ENCODE measurements around the gene TEDC1.

The TEDC1 gene

DNA sequence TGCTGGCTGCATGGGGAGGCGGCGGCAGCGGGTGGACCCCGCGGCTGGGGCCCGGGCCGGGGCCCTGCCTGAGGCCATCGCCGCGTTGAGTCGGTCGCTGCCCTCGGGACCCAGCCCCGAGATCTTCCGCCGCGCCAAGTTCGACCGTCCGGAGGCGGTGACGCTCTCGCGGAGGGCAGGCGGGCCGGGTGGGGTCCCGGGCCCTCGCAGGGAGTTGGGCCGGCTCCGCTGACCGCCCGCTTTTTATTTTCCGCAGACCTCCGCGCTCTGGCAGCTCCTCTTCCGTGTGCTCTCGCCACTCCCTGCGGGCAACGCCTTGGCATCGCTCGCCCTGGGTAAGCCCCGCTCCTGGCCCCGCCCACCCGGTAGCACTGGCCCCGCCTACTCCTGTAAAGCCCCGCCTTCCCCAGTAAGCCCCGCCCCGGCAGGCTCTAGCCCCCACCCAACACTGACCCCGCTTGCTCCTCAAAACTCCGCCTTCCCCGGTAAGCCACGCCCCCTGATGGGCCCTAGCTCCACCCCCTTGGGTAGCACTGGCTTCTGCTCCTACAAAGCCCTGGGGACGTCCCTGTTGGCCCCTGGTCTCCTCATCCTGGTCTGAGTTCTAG, 424 bp downstream of the TEDC1 start:
- Histone ChIP-seq H3K9me3 (ENCODE audit: control insufficient read depth, insufficient read depth, low read length) (no peaks in the 10 kb centered on the region), H3K36me3 (ENCODE audit: insufficient read depth, low read length) (no peaks in the 10 kb centered on the region), H3K9ac (ENCODE audit: low read depth, low read length) (peak overlapping the region; percentile 79; the same call in 1 of the 2 replicates), H3K4me1 (ENCODE audit: insufficient read depth, low read length) (no peaks in the 10 kb centered on the region; the same call in 1 of the 2 replicates)

DNA sequence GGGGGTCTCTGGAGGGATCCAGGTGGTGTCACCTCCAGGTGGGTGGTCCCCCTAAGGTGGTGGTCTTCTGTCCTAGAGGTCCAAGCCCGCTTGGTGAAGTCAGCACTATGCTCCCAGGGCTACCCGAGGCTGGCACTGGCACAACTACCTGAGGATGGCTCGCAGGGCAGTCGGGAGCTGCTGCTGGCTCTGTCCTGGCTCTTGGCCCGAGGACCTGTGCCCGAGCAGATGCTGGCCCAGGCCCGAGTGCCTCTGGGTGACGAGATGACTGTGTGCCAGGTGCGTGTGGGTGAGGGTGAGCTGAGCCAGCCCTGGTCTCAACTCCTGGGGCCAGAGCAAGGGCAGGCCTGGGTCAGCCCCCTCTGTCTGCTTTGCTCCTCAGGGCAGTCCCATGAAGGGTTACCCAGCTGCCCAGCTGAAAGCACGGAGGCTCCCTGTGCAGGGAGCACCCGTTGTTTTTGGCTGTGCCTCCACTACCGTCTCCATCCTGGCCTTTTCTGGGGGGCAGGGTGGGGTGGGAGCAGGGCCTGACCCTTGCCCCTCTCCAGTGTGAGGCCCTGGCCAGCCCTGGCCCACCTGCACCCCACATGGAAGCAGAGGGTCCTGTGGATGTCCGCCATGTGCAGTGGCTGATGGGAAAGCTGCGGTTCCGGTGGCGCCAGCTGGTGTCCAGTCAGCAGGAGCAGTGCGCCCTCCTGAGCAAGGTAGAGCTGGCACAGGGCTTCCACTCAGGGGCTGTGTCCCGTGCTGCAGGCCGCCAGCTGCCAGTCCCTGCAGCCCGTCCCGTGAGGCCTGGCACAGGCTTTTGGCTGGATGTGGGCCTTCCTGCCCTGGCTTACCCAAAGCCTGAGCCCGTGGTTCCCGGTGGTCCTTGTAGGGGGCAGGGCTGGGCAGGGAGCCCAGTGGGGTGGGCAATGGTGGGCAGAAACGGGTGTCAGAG, 1.3 kb downstream of the TEDC1 start:
- Histone ChIP-seq H3K4me1 (ENCODE audit: insufficient read depth, low read length) (no peaks in the 10 kb centered on the region; the same call in 1 of the 2 replicates), H3K36me3 (ENCODE audit: insufficient read depth, low read length) (no peaks in the 10 kb centered on the region), H3K9me3 (ENCODE audit: control insufficient read depth, insufficient read depth, low read length) (no peaks in the 10 kb centered on the region), H3K9ac (ENCODE audit: low read depth, low read length) (no peak overlapping the region)

DNA sequence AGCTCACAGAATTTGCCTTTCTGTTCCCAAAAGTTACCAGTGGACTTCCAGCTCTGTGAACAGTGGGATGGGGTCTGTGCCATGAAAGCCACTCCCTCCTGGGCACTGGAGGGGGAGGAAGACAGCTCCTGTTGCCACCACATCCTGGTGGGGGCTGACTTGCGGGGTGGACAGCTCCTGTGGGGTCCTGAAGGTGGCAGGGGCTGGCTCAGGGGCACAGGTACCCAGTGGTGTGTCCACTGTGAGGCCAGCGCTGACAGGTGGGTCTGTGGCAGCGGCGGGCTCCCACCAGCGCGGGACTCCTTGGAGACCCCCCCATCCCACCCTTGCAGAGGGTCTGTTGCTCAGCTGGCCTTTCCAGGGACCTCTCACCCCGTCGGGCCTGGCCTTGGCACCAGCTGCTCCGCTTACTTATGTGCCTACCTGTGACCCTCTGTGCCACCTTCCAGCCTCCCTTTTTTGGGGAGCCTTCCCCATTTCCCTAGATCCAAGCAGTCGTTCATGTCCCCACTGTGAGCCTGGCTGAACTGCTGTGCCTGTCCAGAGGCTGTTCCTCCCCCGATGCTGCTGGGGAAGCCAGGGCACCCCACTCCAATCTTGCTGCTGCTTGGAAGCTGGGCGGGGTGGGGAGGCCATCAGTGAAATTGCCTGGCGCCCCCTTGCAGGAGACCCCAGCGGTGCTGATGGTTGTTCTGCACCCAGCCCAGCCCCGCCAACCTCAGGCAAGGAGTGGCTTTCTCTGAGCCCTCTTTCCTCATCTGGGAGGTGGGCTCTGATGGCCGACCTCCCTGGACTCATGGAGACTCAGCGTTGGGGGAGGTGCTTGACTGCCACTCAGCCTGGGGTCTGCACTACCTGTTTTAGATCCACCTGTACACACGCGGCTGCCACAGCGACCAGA, 2.2 kb downstream of the TEDC1 start:
- no peak overlapping the region for H3K9ac ChIP-seq (ENCODE audit: low read depth, low read length)
- no peaks in the 10 kb centered on the region for H3K9me3 ChIP-seq (ENCODE audit: control insufficient read depth, insufficient read depth, low read length)
- no peaks in the 10 kb centered on the region for H3K36me3 ChIP-seq (ENCODE audit: insufficient read depth, low read length)
- no peaks in the 10 kb centered on the region; the same call in 1 of the 2 replicates for H3K4me1 ChIP-seq (ENCODE audit: insufficient read depth, low read length)

DNA sequence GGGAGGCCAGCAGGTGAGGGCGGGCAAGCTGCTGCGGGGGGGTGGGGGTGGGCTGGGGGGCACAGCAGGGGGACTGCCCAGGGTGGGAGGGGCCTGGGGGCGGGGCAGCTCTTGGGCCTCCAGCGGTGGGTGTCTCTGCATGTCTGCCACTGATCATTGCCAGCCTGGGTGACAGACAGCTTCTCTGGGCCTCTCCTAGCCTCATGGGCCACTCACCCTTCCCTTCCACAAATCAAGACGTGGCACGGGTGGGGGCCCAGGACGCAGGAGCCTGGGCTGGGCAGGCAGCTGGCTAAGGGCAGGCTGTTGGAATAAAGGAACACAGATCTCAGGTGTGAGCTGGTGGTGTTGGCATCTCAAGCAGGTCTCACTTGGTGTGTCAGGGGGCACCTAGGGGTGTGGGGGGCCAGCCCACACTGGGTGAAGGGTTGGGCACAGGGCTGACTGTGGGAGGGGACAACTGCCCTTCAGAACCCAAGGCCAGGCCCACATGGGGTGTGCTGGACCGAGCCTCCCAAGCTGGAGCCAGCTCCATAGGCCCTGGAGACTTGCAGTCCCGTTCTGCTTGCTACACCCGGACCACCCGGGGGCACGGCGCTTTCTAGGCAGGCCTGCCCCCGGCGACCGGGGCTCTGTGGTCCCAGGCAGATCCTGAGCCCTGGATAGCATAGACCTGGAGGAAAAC, 3.0 kb downstream of the TEDC1 start:
- H3K4me1 ChIP-seq (ENCODE audit: insufficient read depth, low read length): peaks cover 3% of the 10 kb centered on the region; the same call in 1 of the 2 replicates
- no peak overlapping the region for H3K9ac ChIP-seq (ENCODE audit: low read depth, low read length)
- no peaks in the 10 kb centered on the region for H3K36me3 ChIP-seq (ENCODE audit: insufficient read depth, low read length)
- no peaks in the 10 kb centered on the region for H3K9me3 ChIP-seq (ENCODE audit: control insufficient read depth, insufficient read depth, low read length)

DNA sequence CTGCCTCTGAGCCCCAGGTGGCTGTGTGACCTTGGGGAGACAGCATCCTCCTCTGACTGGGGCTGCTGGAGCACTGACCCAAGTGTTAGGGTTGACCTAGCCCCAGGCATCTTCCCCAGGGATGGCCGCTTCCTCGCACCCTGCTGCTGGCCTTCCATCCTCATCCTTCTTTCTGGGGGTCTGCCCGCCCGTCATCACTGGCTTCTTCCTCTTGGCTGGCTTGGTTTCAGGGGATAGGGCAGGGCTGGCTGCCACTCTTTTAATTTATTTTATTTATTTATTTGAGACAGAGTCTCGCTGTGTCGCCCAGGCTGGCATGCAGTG, 3.5 kb downstream of the TEDC1 start:
- Histone ChIP-seq H3K9me3 (ENCODE audit: control insufficient read depth, insufficient read depth, low read length) (no peaks in the 10 kb centered on the region), H3K9ac (ENCODE audit: low read depth, low read length) (no peak overlapping the region), H3K4me1 (ENCODE audit: insufficient read depth, low read length) (peaks cover 5% of the 10 kb centered on the region; the same call in 1 of the 2 replicates), H3K36me3 (ENCODE audit: insufficient read depth, low read length) (no peaks in the 10 kb centered on the region)

DNA sequence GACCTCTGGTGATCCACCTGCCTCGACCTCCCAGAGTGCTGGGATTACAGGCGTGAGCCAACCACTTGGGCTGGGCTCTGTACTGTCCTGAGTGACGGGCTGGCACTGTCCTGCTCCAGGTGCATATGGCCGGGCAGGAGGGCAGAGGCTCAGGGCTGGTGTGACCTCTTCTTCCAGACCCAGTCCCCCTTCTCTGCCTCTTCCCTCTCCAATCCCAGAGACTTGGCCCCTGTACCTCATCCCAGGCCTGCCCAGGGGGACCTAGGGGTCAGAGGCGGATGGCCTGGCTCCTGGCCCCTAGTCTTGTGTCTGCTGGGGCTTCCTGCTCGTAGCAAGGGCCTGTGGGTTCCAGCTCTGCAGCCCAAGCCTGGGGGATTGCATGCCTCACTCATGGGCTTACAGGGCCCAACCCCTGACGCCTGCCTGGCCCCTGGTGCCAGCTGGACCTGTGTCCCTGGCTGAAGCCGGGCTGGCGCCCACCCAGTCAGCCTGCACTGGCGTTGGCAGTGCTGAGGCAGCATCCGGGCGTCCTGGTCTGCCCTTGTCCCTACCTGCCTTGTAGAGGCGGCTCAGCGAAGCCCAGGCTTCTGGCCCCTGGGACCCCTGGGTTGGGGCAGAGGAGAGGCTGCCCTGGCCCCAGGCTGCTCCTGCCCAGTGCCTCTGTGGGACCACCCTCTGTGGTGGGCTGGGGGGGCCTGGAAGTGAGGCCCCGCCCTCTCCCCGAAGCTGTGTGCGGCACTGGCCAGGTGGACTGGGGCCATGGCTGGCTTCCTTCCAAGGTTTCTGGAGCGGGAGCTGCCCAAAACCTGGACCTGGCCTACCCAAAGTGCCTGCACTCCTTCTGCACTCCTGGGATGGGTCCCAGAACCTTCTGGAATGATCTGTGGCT, 4.3 kb downstream of the TEDC1 start:
- Histone ChIP-seq H3K4me1 (ENCODE audit: insufficient read depth, low read length) (peaks cover 5% of the 10 kb centered on the region; the same call in 1 of the 2 replicates), H3K9ac (ENCODE audit: low read depth, low read length) (no peak overlapping the region), H3K9me3 (ENCODE audit: control insufficient read depth, insufficient read depth, low read length) (no peaks in the 10 kb centered on the region), H3K36me3 (ENCODE audit: insufficient read depth, low read length) (no peaks in the 10 kb centered on the region)

DNA sequence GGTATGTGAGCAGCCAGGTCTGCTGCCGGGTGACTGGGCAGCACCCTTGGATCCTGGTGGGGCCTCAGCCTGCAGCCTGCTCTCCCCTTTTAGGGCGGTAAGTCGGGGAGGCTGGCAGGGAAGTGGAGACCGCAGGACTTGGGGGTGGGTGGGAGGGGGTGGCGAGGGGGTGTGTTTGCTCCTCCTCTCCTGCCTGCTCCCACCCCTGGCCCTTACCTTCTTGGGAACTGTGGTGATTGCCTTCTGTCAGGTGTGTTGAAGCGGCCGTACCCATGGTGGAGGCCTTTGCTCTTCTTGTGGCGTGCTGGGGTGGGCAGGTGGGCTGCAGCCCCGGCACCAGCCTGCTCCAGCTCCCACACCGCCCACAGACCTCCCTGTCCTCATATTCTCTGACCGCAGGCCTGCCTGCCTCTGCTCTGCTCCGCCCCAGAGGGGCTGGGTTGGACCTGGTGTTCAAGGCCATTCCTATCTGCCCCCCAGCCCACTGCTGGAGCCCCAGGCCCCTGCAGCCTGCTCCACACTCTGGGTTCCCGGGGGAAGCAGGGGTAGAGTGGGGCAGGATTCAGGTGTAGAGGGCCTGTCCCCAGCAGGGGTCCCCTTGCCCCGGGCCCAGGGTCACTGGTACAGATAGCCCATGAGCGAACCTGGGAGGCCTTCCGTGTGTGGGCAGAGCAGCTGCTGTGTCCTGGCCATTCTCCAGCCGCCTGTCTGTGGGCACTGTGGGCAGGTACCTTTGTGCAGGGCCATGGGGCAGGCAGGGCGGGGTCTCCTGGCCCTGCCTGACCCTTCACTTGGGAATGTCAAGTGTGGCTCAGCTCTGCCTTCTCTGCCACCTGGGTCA, 5.2 kb downstream of the TEDC1 start:
- Histone ChIP-seq H3K9ac (ENCODE audit: low read depth, low read length) (no peak overlapping the region), H3K9me3 (ENCODE audit: control insufficient read depth, insufficient read depth, low read length) (no peaks in the 10 kb centered on the region), H3K4me1 (ENCODE audit: insufficient read depth, low read length) (peaks cover 5% of the 10 kb centered on the region; the same call in 1 of the 2 replicates)

DNA sequence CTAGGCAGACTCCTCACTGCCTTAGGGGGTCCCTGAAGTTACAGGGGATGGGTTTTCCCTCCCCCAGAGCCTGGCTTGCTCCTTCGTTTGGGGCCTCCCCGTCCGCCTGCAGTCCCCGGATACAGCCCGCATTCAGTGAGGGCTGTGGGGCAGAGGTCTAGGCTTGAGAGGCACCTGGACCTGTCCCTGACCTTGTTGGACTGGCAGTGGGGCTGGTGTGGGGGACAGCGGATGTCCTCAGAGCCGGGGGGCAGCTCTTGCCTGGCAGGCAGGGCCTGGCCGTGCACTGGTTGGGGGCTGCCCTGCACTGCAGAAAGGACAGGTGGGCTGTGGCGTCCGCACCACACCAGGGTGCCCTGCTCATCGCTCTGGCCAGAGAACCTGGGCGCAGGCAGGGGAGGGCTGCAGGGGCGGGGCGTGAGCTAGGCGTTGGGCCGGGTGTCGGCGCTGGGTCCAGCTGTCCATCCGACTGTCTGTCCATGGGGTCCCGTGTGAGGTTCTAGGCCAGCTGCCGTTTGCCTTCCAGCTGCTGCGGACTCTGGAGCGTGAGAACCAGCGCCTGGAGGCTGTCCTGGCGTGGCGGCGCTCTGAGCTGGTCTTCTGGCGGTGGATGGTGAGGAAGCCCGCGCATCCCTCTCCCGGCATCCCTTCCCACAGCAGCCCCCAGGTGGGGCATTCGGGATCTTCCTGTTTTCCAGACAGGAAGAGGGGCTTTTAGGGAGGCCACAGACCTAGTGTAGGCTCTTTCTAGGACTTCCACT, 6.0 kb downstream of the TEDC1 start:
- Histone ChIP-seq H3K4me1 (ENCODE audit: insufficient read depth, low read length) (peaks cover 5% of the 10 kb centered on the region; the same call in 1 of the 2 replicates), H3K9ac (ENCODE audit: low read depth, low read length) (no peak overlapping the region), H3K9me3 (ENCODE audit: control insufficient read depth, insufficient read depth, low read length) (no peaks in the 10 kb centered on the region), H3K36me3 (ENCODE audit: insufficient read depth, low read length) (no peaks in the 10 kb centered on the region)

More for the DNA sequence above, 5.2 kb downstream of the TEDC1 start:
- H3K36me3 ChIP-seq (ENCODE audit: insufficient read depth, low read length): no peaks in the 10 kb centered on the region

DNA sequence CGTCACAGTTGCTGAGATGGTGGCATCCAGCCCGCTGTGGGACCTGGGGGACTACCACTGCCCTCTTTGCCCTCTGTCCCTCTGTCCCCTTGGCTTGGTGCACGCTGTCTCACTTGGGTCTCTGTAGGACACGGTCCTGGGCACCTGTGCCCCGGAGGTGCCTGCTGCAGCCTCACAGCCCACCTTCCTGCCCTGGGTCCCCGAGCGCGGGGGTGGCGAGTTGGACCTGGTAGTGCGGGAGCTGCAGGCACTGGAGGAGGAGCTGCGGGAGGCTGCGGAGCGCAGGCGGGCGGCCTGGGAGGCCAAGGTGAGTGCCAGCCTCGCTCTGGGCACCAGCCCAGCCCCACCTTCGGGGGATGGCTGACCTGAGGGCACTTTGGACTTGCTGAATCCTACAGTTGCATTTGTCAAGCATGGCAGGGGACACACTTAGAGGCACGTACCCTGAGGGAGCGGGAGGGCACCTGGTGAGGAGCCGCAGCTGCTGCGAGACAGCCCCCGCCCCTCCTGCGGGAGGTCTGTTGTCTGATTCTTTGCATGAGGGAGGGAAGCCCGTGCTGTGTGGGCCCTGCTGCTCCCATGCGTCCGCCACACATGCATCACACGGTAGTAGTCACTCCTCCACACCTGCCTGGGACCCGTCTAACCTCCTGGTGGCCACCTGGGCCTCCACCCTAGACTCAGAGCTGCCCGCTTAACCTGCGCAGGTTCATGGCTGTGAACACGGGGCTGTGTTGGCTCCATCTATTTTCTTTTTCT, 6.8 kb downstream of the TEDC1 start:
- peaks cover 5% of the 10 kb centered on the region; the same call in 1 of the 2 replicates for H3K4me1 ChIP-seq (ENCODE audit: insufficient read depth, low read length)
- no peaks in the 10 kb centered on the region for H3K9me3 ChIP-seq (ENCODE audit: control insufficient read depth, insufficient read depth, low read length)
- H3K9ac ChIP-seq (ENCODE audit: low read depth, low read length): no peak overlapping the region
- H3K36me3 ChIP-seq (ENCODE audit: insufficient read depth, low read length): no peaks in the 10 kb centered on the region

DNA sequence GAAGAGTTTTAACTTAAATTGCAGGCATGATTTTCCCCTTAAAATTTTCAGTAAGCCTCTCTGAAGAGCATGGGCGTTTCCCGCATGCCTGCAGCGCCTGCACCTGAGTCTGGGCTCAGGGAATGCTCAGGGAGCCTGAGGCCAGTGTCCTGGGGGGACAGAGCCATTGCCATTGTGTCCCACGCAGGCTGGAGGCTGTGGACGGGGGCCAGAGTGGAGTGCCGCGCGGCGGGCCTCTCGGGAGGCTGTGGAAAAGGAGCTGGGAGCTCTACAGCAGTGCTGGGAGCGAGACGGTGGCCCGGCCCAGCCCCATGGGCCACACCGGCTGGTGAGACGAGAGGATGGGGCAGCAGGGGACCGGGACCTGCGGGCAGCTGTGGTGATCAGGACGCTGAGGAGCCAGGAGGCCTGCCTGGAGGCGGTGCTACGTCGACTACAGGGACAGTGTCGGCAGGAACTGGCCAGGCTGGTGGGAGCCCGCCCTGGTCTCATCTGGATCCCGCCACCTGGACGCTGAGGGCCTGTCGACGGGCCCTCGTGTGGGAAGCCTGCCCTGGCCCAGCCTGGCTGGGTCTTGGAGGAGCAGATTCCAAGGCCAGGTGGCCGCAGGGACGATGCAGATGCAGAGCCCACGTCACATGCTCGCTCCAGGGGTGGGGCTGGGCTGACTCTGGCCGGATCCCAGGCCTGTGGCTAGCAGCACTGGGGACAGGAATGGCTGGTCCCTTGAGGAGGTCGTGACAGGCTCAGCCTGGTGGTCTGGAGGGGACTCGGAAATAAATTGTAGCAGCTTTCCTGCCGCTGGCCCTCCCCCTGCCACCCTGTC, 7.6 kb downstream of the TEDC1 start:
- Histone ChIP-seq H3K9me3 (ENCODE audit: control insufficient read depth, insufficient read depth, low read length) (no peaks in the 10 kb centered on the region), H3K4me1 (ENCODE audit: insufficient read depth, low read length) (peaks cover 5% of the 10 kb centered on the region; the same call in 1 of the 2 replicates), H3K9ac (ENCODE audit: low read depth, low read length) (no peak overlapping the region), H3K36me3 (ENCODE audit: insufficient read depth, low read length) (no peaks in the 10 kb centered on the region)

Data from ES-I3 (cell line).